Renal cortical epithelial cell (primary cell): ENCODE results near the gene NXN. TPM values are rescaled to one million over a fixed set of nuclear protein-coding genes. Genes with fewer than 3 reads are reported as not detected.
"Not testable (repeated sequence)": the region's sequence is repeated elsewhere in the genome, so short reads cannot be mapped to it uniquely, and the experiment has no call there.

Experiments used
- DNase-seq: peaks from one replicate; pipeline ENCODE4 v3.0.0-alpha.2; 2011; ENCODE audit warnings: low read depth
- total RNA-seq: library from RNA; depleted of rRNA; stranded (reverse); fragments of >200 nt; gene quantifications from 2 replicates; pipeline ENCODE4 v1.2.3, GENCODE V29; 2014

NXN gene
- total RNA-seq, 1 donor from 2014 or later: 57.7 TPM

DNA sequence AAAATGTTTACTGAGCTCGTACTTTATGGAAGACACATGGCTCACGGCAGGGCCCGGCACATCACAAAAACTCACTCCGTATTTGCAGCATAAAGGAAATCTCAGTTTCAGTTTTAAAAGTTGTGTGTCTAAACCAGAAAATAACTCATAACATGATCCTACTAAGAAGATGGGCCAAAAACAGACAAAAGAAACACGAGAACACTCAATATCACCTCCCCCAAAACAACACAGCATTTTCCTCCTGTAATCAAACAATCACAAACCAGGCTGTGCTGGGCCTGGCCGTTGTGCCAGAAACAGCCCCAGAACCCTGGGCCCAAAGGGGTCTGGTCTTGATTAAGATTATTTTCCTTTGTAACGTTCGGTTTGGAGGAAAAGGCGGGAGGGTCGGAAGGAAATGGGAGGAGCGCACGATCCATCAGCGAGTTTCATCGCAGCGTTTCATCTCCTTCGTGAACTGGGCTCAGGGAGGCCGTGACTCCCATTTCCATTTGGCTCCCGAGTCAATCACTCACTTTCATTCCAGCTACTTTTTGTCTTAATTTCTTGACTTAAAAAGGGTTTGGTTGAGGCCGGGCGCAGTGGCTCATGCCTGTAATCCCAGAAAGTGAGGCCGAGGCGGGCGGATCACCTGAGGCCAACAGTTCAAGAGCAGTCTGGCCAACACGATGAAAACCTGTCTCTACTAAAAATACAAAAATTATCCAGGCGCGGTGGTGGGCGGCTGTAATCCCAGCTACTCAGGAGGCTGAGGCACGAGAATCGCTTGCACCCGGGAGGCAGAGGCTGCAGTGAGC lies 61.4 kb downstream of the NXN start:
- no peak for DNase-seq

DNA sequence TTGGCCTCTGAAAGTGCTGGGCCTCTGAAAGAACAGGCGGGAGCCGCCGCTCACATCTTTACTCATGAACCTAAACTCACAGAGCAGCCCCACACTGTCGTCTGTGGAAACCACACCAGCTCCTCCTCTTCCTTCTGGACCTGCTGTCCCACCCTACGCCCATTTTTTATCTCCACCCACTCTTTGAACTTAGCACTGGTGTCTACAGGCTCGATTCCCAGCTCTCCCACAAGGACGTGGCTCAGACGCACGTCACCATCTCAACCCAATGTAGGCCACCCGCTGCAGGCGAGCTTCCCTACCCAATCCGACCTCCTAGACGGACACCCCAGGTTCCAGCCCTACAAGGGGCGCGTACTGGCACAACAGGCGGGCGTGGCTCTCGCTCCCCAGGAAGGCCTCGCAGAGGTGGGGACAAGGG lies 62.2 kb downstream of the NXN start:
- no peak for DNase-seq

DNA sequence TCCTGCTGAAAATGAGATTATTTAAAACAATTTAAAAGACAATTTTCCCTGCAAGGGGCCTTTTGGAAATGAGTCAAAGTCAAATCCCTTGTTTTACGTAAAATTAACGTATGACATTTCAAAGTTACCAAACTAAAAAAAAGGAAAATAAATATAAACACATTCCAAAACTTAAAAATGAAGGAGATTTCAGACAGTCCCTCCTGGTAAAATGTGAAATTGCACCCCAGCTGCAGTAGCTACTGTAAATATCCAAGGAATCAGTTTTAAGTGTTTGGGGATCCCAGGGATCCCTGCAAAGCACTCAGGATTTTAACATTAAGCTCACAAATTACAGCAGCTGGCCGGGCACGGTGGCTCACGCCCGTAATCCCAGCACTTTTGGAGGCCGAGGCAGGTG lies 63.3 kb downstream of the NXN start:
- DNase-seq: no peak

DNA sequence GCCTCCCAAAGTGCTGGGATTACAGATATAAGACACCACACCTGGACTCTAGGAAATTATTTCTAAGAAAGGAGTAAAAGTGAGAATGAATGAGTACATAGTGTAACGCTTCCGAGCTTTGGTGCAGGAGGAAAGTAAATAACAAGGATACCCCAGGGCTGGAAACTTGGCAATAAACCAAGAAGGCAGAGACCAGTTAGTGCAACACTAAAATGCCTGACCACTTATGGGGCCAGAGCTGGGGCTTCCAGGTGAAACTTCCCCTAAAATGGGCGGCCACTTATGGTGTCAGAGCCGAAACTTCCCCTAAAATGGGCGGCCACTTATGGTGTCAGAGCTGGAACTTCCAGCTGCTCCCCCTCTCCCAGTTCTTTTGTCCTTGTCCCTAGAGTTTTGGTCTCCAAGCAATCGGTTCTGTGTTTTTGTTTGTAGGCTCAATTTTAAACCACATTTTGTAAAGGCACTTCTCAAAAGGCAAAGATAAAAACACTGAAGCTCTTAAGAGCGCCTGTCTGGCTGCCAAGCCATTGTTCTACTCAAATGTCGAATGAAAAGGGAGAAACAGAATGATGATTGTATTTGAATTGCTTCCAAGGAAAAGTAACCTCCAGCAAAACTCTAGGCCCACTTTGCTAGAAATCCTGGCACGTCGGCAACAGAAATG lies 63.9 kb downstream of the NXN start:
- DNase-seq: peak; percentile 64

DNA sequence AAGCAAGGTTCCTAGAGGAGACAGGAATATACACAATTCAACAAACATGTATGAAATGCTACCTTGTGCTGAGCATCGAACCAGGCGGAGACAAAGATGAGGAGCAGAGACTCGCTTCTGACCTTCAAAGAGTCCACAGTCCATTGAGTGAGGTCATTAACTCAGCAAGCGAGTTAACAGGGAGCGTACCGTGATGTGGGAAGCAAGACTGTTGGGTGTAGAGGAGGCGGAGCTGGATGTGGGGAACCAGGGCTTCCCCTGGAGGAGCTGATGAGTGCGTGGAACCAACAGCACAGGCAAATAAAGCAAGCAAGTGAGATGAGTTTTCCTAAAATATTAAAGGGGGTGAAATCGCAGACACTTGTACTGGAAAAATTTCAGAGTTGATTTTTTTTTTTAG lies 65.0 kb downstream of the NXN start:
- no peak for DNase-seq

DNA sequence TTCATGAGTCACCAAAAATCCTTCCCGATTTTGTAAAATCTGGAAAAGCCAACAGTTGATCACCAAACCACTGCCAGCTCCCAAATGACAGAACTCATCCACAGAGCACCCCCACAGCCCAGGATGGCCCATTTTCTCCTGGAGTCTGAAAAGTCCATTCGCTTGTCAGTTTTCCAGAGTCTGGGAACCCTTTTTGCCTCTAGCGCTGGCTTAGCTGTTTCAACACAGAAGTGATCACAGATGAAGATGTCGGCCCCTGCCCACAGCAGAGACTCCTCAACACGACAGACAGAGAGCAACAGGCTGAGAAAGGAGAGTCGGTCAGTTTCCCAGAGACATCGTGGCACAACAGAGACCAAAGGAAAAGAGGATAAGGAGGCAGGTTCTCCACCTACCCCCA lies 66.4 kb downstream of the NXN start:
- DNase-seq: no peak

DNA sequence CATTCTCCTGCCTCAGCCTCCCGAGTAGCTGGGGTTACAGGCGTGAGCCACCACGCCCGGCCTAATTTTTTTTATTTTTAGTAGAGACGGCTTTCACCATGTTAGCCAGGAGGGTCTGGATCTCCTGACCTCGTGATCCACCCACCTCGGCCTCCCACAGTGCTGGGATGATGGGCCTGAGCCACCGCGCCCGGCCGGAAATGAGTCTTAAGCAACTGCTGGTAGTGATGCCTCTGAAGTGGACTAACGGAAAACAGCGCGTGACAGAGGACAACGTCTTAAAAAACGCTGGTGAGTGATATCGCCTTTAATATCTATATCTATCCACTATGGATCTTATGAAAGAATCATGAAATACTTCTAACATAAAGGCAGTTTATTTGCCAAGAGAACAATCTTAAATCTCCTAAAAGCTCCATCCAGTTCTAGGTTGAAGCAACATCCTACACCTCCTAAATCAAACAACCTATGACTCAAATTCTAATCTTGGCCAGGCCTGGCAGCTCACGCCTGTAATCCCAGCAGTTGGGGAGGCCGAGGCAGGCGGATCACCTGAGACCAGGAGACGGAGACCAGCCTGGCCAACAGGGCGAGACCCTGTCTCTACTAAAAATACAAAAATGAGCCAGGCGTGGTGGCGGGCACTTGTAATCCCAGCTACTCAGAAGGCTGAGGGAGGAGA lies 69.8 kb downstream of the NXN start:
- no peak for DNase-seq

DNA sequence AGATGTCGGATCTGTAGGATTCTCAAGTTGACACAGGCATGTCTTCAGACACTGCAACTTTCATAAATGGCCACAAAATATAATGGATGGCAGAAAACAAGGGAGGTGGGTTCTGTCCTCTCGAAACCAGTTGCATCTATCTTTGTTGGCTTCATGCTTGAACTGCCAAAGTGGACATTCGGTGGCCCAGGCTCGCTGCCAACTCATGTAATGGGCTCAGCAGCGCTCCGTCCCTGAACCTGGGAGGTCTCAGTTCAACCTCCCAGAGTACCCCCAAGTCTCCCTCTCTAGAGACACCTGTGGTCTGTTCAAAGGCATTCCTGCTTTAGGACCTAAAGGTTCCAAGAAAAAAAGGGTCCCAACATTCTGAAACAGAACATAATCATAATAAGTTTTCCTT lies 71.9 kb downstream of the NXN start:
- no peak for DNase-seq

DNA sequence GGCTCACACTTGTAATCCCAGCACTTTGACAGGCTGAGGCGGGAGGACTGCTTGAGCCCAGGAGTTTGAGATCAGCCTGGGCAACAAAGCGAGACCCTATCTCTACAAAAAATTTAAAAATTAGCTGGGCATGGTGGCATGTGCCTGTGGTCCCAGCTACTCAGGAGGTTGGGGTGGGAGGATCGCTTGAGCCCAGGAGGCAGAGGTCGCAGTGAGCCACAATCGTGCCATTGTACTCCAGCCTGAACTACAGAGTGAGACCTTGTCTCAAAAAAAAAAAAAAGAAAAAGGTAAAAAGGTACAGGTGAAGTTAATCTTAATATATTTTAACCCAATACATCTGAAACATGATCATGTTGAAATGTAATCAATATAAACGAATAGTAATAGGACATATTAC lies 73.9 kb downstream of the NXN start:
- not testable (repeated sequence) for DNase-seq

DNA sequence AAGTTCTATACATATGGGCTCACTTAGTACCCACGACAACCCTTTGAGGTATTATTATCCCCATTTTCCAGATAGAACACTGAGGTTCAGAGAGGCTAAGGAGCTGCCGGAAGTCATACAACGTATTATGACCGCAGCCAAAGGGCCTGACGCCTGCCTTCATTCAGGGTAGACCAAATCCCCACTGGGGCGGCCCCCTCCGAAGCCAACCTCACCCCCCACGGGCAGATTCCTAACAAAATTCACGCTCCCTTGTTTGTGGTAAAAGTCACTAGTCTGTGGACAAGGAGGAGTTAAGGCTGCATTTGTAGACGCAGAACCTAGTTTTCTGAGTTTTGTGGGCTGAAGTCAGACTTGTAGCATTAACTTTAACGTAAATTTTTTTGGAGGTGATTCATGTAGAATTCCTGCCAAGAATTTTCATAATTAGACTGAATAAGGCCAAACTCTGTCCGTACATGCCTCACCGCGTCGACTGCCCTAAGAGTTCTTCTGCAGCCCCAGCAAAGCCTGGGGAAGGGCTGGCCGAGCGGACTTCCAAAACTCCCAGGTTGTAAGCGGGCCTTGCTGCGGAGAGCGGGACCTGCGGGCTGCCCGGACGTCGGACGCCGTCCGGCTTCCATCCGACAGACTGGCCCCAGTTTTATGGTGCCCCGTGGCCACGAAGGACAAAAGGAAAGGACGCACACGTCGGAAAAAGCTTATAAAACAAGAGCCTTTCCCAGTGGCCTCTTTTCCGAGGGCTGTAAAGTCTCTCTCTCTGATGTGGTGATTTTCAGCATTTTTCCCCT lies 75.7 kb downstream of the NXN start:
- DNase-seq: peak; percentile 13

DNA sequence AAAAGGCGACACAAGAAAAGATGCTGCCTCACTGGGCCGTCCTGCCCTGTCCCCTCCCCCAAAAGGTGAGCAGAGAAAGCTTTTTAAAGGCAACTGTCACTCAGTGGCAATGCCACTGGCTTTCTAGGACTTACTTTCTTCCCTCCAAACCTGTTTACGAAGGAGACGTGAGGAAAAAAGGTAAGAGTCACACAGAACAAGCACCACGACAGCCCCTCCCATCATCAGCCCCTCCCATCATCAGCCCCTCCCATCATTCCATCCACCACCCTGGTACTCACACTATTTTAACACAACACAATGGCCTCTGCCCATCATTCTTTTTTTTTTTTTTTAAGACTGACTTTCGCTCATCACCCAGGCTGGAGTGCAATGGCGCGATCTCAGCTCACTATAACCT lies 77.1 kb downstream of the NXN start:
- no peak for DNase-seq

DNA sequence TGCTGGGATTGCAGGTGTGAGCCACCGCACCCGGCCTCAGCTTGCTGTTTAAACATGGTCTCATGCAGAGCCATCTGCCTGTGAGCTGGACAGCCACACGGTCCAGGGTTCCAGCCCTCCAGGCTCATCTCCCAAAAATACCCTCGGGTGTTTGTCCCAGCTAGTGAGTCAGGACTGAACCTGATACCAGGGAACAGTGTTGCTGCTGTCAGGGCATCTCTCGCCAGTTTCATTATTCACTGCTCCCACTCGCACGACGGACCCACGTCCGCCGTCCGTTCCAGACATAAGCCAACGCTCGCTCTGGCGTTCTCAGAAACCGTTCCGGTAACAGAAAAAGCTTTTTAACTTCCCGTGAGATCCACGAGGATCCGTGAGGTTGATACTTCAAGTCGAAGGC lies 77.6 kb downstream of the NXN start:
- DNase-seq: no peak

DNA sequence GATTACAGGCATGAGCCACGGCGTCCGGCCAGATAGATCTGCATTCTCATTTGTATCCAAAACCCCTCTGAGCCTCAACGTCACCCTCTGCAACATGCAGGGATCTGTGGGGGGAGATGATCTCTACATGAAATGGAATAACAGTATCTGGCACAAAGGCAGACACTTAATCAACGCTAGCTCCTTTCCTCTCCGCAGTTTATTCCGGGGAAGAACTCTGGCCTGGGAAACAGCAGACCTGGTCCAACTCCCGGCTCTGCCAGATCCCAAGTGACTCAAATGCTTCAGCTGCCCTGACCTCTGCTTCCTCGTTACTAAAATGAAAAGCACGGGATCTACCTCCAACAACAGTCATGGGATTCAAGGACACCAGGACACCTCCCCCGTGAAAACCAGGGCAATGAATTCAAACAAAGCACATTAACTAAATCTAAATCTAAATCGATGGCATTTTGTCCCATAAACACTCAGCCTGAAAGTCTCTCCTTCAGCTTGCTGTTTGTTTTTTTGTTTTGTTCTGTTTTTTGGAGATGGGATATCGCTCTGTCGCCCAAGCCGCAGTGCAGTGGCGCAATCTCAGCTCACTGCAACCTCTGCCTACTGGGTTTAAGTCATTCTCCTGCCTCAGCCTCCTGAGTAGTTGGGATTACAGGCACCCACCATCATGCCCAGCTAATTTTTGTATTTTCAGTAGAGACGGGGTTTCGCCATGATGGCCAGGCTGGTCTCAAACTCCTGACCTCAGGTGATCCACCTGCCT lies 78.2 kb downstream of the NXN start:
- DNase-seq: peak; percentile 19

DNA sequence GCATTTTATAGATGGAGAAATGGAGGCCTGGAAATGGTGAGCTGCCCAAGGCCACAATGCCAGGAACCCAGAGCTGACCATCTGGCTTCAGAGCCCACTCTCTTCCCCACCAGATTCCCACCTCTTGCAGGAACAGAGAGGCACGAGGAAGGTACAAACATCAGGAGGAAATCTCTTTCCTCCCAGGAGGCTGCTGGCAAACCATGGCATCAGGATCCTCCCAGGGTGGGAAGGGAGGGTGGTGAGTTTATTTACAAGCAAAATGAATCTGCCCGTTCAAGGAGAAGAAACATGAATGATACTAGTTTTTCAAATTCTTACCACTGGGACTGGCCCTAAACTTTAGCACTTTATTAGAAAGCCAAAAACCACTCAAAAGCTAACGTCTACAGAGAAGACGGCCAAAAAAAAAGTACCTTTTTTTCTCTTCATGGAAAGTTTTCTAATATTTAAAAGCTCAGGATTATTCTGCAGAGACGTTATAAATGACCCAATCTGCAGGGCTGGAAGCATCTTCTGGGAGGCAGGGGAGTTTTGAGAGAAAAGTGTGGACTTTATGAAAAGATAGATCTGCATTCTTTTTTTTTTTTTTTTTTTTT lies 79.1 kb downstream of the NXN start:
- no peak for DNase-seq

DNA sequence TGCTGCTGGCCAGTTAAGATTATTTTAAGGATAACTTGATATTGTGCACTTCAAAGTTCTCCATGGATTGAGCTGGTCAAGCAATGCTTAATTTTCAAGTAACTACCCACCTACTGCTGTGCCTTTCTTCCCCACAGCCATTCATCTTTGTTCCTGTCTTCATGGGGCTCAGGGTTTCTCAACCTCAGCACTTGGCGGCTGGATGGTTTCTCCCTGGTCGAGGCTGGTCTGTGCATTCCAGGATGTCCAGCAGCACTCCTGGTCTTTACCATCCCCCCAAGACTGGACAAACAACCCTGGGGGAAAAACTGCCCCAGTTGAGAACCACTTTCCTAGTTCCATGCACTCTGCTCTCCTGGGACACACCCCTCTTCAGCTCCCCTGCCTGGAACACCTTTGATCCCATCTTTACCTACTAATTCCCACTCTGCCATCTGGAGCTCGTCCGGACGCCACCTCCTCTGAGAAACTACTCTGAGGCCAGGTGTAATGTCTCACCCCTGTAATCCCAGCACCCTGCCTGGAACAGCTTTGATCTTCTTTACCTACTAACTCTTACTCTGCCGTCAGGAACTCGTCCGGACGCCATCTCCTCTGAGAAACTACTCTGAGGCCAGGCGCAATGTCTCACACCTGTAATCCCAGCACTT lies 81.5 kb downstream of the NXN start:
- DNase-seq: no peak

DNA sequence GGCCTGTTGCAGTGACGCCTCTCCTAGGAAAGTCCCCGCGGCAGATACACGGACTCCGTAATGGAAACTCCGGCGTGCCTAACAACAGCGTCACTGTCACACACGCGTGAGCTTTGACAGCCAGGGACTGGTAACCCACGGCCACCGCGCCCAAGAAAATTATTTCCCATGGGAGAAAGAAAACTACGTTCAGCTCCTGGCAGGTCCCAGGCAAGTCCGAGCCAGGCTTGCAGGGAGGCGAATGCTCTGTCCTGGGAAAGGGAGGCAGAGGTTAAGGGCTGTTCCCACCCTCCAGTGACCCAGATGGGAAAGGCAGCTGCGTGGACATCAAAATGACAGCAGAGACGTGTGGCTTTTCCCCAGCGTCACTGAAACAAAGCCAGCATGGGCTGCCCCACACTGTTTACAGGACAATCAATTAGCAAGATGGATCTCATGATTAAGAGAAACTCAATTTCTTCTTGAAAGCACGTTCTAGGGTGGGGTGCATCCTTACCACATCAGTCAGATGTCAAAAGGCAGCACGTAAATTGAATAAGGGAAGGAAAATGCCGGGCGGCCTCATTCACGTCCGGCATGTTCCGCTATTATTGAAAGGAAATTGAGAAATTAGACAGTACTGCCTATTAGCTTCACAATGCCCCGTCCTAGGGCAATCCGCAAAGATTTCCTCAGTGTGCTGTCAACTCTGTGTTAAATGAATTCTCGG lies 82.5 kb downstream of the NXN start:
- DNase-seq: no peak

DNA sequence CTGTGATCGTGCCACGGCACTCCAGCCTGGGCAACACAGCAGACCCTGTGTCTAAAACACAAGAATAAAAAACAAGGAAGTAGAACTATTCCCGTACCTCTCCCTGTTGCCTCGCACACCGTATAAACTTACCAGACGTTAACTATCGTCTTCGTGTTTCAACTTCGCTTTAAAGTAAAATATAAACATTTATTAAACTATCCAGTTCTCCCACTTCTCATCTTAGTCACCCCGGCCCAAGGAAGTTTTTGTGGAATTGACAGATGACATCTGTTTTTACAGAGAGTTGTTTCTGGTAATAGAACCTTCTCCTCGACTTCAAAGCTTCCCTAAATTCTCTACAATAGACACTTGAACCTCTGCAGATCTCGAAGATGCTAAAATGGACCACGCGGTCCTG lies 83.1 kb downstream of the NXN start:
- DNase-seq: no peak

DNA sequence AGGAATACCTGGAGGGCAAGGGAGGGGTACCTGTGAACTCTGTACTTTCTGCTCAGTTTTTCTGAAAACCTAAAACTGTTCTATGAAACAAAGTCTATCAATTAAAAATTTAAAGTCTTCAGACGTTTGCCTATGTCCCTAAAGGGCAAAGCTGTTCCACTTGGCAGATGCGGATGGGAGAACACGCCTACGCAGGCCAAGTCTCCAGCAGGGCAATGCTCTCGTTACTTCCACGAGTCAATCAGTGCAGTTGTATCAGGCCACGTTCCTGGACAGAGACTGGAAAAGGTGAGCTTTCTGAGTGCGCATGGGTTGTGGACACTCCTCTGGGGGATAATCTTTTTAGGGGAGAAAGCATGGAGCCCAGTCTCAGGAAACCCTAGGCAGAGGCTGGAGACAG lies 86.6 kb downstream of the NXN start:
- no peak for DNase-seq

DNA sequence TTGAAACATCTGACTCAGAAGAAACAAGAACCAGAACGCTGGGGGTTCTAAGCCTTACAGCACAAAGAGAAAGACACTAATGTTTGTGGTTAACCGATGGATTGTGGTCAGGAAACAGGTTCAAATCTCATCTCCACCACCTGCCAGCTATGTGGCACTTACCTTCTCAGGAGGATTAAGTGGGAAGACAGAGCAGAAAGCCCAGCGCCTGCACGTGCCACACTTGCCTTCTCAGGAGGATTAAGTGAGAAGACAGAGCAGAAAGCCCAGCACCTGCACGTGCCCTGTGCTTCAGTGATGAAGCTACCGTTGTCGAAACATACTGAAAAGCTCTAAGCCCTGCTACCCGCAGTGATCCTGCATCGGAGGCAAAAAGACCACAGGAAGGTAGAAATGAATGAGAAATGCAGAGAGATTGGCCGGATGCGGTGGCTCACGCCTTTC lies 90.6 kb downstream of the NXN start:
- DNase-seq: no peak
